GM12878 (cell line): ENCODE data around the gene CREG2. TPM values are rescaled to one million over a fixed set of nuclear protein-coding genes. Genes with fewer than 3 reads are reported as not detected.

ENCODE experiments used
- ATAC-seq: fragments of 200-7000 bp; cut with Tn5 transposase; 3 replicates; pipeline ENCODE4 v1.9.1; 2020; ENCODE audit warnings: mild to moderate bottlenecking, moderate library complexity
- BruUV-seq: library from RNA; stranded (reverse); fragments of 400-500 nt; replicated peaks from 2 replicates; lab custom pipeline; 2021; lab: Mats Ljungman, UMichigan
- CTCF ChIA-PET: fragments of 300-600 bp; sonication (Branson Sonifier 250); formaldehyde crosslinking; extraction: SDS; loops from one replicate; lab custom pipeline; 2021; ENCODE audit warnings: inconsistent platforms; lab: Yijun Ruan, JAX
- POLR2A ChIA-PET: fragments of 350-600 bp; formaldehyde crosslinking; extraction: SDS; loops from one replicate; lab custom pipeline; 2021; ENCODE audit warnings: inconsistent platforms; lab: Charles Lee
- RAD21 ChIA-PET: fragments of 300-600 bp; sonication (Branson Sonifier 250); formaldehyde crosslinking; loops from one replicate; lab custom pipeline; 2023; ENCODE audit warnings: antibody characterized with exemption; ENCODE audit not compliant: unreplicated experiment; lab: Charles Lee
- SMC1A ChIA-PET: fragments of 300-600 bp; sonication (Branson Sonifier 250); formaldehyde crosslinking; loops from one replicate; lab custom pipeline; 2023; ENCODE audit not compliant: unreplicated experiment, uncharacterized antibody; lab: Charles Lee
- DNase-seq: peaks from one replicate; pipeline ENCODE4 v3.0.0-alpha.2; 2011; ENCODE audit warnings: low read depth, low spot score
- FAIRE-seq: peaks from 3 replicates; lab custom pipeline; 2011; peaks lifted over from hg19 to GRCh38; lab: Jason Lieb, UNC
- H2AFZ ChIP-seq: 2 replicates; pipeline ENCODE4 v1.6.0; 2011; ENCODE audit warnings: low read depth, low read length, control low read depth; ENCODE audit not compliant: control insufficient read depth
- H3K27ac ChIP-seq: 2 replicates; pipeline ENCODE4 v1.5.1; 2011; ENCODE audit warnings: control low read depth; ENCODE audit not compliant: control insufficient read depth, insufficient read depth
- H3K27me3 ChIP-seq, 2 experiments: replicated peaks in 1 of 2; 2 replicates each; pipeline versions ENCODE4 v1.6.0 to v1.6.1; 2011; ENCODE audit warnings: low read length in 1 of 2; ENCODE audit not compliant: control insufficient read depth in 2 of 2, insufficient read depth in 2 of 2
- H3K36me3 ChIP-seq, 2 experiments: 2 replicates each; pipeline ENCODE4 v1.5.1; 2011; ENCODE audit warnings: low read length in 1 of 2; ENCODE audit not compliant: control insufficient read depth in 2 of 2, insufficient read depth in 2 of 2
- H3K4me1 ChIP-seq: 2 replicates; pipeline ENCODE4 v1.6.1; 2011; ENCODE audit warnings: mild to moderate bottlenecking, low read length, moderate library complexity, mixed read lengths; ENCODE audit not compliant: control insufficient read depth, insufficient read depth
- H3K4me2 ChIP-seq: 2 replicates; pipeline ENCODE4 v1.6.0; 2011; ENCODE audit warnings: control low read depth; ENCODE audit not compliant: control insufficient read depth, insufficient read depth
- H3K4me3 ChIP-seq: fragments of 200-600 bp; sonication (generic); 2 replicates; pipeline ENCODE4 v1.5.1; 2016
- H3K79me2 ChIP-seq: 2 replicates; pipeline ENCODE4 v1.6.0; 2011; ENCODE audit warnings: low read length; ENCODE audit not compliant: control insufficient read depth, insufficient read depth
- H3K9ac ChIP-seq: 2 replicates; pipeline ENCODE4 v1.8.0; 2011; ENCODE audit warnings: low read length, control low read depth, mixed read lengths; ENCODE audit not compliant: control insufficient read depth, insufficient read depth
- H3K9me3 ChIP-seq: replicated peaks from 3 replicates; pipeline ENCODE4 v1.5.1; 2011; ENCODE audit warnings: mild to moderate bottlenecking, low read length; ENCODE audit not compliant: control insufficient read depth, insufficient read depth
- H4K20me1 ChIP-seq: 2 replicates; pipeline ENCODE4 v1.6.0; 2011; ENCODE audit not compliant: control insufficient read depth, insufficient read depth
- ATF7 ChIP-seq: fragments of 450-650 bp; IDR thresholded peaks from 2 replicates; pipeline ENCODE4 v1.6.1; 2016; ENCODE audit warnings: low read depth, mild to moderate bottlenecking
- ETV6 ChIP-seq, 2 experiments: fragments of 450-650 bp in 1 of 2; IDR thresholded peaks in 1 of 2; conservative IDR thresholded peaks in 1 of 2; 2 replicates each; pipeline ENCODE4 v1.6.1; 2014; ENCODE audit warnings: antibody characterized with exemption in 1 of 2, borderline replicate concordance in 1 of 2, low read depth in 1 of 2, mild to moderate bottlenecking in 1 of 2, moderate library complexity in 1 of 2
- MEF2A ChIP-seq: IDR thresholded peaks from 2 replicates; pipeline ENCODE4 v1.6.1; 2011; ENCODE audit warnings: low read depth, mild to moderate bottlenecking, low read length, moderate library complexity; ENCODE audit not compliant: insufficient read depth
- NFYB ChIP-seq: IDR thresholded peaks from 2 replicates; pipeline ENCODE4 v1.6.1; 2011; ENCODE audit warnings: low read depth, mild to moderate bottlenecking, low read length, improper control_type of control experiment, moderate library complexity; ENCODE audit not compliant: insufficient read depth
- PML ChIP-seq: IDR thresholded peaks from 2 replicates; pipeline ENCODE4 v1.6.1; 2012; ENCODE audit warnings: low read length, inconsistent platforms
- SUPT20H ChIP-seq: IDR thresholded peaks from 2 replicates; pipeline ENCODE4 v1.6.1; 2011; ENCODE audit warnings: low read depth, mild to moderate bottlenecking, low read length, moderate library complexity, borderline replicate concordance; ENCODE audit not compliant: control insufficient read depth
- SUZ12 ChIP-seq: fragments of 200-600 bp; sonication (generic); IDR thresholded peaks from one replicate; pipeline ENCODE4 v1.6.1; 2018; ENCODE audit warnings: antibody characterized with exemption, mild to moderate bottlenecking; ENCODE audit not compliant: unreplicated experiment
- WGBS: methylation state at CpG from one replicate; pipeline ENCODE4 v1.1.6; 2016; ENCODE audit warnings: low lambda C conversion rate; ENCODE audit not compliant: insufficient replicate concordance, insufficient coverage; ENCODE audit errors: missing lambda C conversion rate; 5-methylcytosine and 5-hydroxymethylcytosine counted together
- in situ Hi-C: fragments of 300-500 bp; cut with MboI; formaldehyde crosslinking; loops from 9 replicates; pipeline ENCODE4 v1.14.3; 2018; ENCODE audit warnings: mixed read lengths
- intact Hi-C: fragments of 100-400 bp; cut with micrococcal nuclease; formaldehyde crosslinking; loops from one replicate; pipeline ENCODE4 v1.14.2; 2022; ENCODE audit not compliant: unreplicated experiment
- polyA plus RNA-seq, 11 experiments: library from polyadenylated mRNA; depleted of rRNA in 4 of 11; unstranded in 6 of 11; stranded (reverse) in 5 of 11; fragments of >200 nt; fragmentation: Nextera tagmentation in 4 of 11; fragmentation: Illumina TruSeq in 1 of 11; extraction: Ambion mirVana in 4 of 11; extraction: Trizol in 1 of 11; gene quantifications; 1 replicate in 1 of 11; 2 replicates in 10 of 11; pipeline versions ENCODE4 v1.2.1 to v1.2.3, GENCODE V29; 2011 to 2016; ENCODE audit warnings: inconsistent platforms in 2 of 11, missing spikeins in 2 of 11, low read depth in 1 of 11
- total RNA-seq, 4 experiments: library from RNA; depleted of rRNA in 3 of 4; stranded (reverse); fragments of >200 nt in 3 of 4; fragmentation: Illumina TruSeq in 1 of 4; extraction: Trizol in 1 of 4; gene quantifications; 2 replicates each; pipeline versions ENCODE4 v1.2.1 to v1.2.3, GENCODE V29; 2013 to 2021
- TF ChIP-seq, protein P1 (sequence below): fragments of 450-650 bp; IDR thresholded peaks from 2 replicates; pipeline ENCODE4 v1.6.1; 2014; ENCODE audit warnings: mild to moderate bottlenecking
- TF ChIP-seq, protein P2 (sequence below): fragments of 450-650 bp; formaldehyde crosslinking; IDR thresholded peaks from 2 replicates; pipeline ENCODE4 v1.5.0; 2022; ENCODE audit warnings: mild to moderate bottlenecking, missing genetic modification characterization
- TF ChIP-seq, protein P3 (sequence below): IDR thresholded peaks from 2 replicates; pipeline ENCODE4 v1.6.1; 2012; ENCODE audit warnings: mild to moderate bottlenecking, low read depth, low read length
- TF ChIP-seq, protein P4 (sequence below): fragments of 450-650 bp; IDR thresholded peaks from 2 replicates; pipeline ENCODE4 v1.6.1; 2018; ENCODE audit warnings: mild to moderate bottlenecking, low read depth, moderate library complexity; ENCODE audit not compliant: partially characterized antibody

Gene CREG2
- total and polyA plus RNA-seq, 10 of the 15 experiments (the other 5 are each of a cell fraction or from before 2014, with no cell fraction given), result not detected

DNA sequence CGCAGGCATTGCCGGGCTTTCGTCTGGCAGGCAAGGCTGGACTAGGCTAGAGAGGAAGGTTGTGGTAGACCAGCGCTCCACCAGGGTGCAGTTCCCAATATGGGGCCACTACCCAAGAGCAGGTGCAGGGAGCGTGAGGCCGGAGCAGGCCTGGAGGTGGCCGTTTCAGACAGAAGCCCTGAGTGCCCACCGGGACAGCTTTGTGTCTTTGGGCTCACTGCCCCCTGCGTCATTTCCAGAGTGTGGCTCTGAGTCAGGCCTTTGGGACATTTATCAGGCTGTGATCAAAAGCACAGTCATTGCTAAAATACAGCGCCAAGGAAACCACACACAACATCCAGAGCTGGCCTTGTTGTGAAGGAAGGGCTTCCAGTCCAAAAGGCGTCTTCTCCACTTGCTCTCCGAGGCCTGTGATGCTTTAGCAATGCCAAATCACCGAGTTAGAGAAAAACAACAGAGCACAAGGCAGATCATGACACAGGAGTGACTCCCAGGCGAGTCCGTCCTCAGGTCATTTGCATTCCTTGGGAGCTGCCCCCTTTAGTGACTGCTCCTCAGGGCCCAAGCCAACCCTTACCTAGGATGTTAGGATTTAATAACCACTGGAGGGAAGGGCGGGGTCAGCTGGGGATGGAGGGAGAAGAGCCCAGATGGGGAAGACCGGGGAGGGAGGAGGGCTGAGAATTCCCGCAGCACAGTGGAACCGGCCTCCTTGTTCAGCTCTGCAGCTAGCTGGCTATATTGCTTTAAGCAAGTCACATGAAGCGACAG is 45.3 kb upstream of the CREG2 start:
- intact Hi-C loops, result no loop called here
- H3K4me1 ChIP-seq, result no peaks in the 10 kb centered on the region
- ChIA-PET SMC1A (no interaction called here), POLR2A (no interaction called here), CTCF (interaction anchor here (0.7 kb wide), 1 partner anchor 14 kb away, joined by 3 read pairs; no protein-coding TSS in a partner anchor), RAD21 (no interaction called here)
- no peak overlapping the region for H2AFZ ChIP-seq
- ATAC-seq, result no peak
- no peaks in the 10 kb centered on the region for H4K20me1 ChIP-seq
- H3K27me3 ChIP-seq, result no peaks in the 10 kb centered on the region; a peak in 1 of 4 replicates
- H3K27ac ChIP-seq, result no peak overlapping the region
- no peak for FAIRE-seq
- BruUV-seq, result no TSS peak
- H3K79me2 ChIP-seq, result no peaks in the 10 kb centered on the region
- in situ Hi-C loops, result no loop called here
- no peaks in the 10 kb centered on the region for H3K9me3 ChIP-seq
- no peak overlapping the region for H3K4me2 ChIP-seq
- H3K36me3 ChIP-seq, result no peaks in the 10 kb centered on the region
- 38% methylated on average over 19 of the region's 20 CpGs for WGBS
- no peak overlapping the region for H3K9ac ChIP-seq
- no peak for DNase-seq
- H3K4me3 ChIP-seq, result no peak overlapping the region
- TF ChIP-seq SUZ12, result no peak
- TF ChIP-seq, protein P1, sequence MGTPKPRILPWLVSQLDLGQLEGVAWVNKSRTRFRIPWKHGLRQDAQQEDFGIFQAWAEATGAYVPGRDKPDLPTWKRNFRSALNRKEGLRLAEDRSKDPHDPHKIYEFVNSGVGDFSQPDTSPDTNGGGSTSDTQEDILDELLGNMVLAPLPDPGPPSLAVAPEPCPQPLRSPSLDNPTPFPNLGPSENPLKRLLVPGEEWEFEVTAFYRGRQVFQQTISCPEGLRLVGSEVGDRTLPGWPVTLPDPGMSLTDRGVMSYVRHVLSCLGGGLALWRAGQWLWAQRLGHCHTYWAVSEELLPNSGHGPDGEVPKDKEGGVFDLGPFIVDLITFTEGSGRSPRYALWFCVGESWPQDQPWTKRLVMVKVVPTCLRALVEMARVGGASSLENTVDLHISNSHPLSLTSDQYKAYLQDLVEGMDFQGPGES, result no peak
- no peak for TF ChIP-seq ATF7
- TF ChIP-seq NFYB, result no peak
- TF ChIP-seq, protein P2, sequence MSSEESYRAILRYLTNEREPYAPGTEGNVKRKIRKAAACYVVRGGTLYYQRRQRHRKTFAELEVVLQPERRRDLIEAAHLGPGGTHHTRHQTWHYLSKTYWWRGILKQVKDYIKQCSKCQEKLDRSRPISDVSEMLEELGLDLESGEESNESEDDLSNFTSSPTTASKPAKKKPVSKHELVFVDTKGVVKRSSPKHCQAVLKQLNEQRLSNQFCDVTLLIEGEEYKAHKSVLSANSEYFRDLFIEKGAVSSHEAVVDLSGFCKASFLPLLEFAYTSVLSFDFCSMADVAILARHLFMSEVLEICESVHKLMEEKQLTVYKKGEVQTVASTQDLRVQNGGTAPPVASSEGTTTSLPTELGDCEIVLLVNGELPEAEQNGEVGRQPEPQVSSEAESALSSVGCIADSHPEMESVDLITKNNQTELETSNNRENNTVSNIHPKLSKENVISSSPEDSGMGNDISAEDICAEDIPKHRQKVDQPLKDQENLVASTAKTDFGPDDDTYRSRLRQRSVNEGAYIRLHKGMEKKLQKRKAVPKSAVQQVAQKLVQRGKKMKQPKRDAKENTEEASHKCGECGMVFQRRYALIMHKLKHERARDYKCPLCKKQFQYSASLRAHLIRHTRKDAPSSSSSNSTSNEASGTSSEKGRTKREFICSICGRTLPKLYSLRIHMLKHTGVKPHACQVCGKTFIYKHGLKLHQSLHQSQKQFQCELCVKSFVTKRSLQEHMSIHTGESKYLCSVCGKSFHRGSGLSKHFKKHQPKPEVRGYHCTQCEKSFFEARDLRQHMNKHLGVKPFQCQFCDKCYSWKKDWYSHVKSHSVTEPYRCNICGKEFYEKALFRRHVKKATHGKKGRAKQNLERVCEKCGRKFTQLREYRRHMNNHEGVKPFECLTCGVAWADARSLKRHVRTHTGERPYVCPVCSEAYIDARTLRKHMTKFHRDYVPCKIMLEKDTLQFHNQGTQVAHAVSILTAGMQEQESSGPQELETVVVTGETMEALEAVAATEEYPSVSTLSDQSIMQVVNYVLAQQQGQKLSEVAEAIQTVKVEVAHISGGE (CRISPR knock-in tag), result no peak
- no peak for TF ChIP-seq MEF2A
- no peak for TF ChIP-seq ETV6 (conservative IDR thresholded peaks at IDR 0.05 in 1 of 2, IDR thresholded peaks at IDR 0.05 in 1 of 2; ENCODE audit: borderline replicate concordance in 1 of 2, low read depth in 1 of 2)
- TF ChIP-seq, protein P3, sequence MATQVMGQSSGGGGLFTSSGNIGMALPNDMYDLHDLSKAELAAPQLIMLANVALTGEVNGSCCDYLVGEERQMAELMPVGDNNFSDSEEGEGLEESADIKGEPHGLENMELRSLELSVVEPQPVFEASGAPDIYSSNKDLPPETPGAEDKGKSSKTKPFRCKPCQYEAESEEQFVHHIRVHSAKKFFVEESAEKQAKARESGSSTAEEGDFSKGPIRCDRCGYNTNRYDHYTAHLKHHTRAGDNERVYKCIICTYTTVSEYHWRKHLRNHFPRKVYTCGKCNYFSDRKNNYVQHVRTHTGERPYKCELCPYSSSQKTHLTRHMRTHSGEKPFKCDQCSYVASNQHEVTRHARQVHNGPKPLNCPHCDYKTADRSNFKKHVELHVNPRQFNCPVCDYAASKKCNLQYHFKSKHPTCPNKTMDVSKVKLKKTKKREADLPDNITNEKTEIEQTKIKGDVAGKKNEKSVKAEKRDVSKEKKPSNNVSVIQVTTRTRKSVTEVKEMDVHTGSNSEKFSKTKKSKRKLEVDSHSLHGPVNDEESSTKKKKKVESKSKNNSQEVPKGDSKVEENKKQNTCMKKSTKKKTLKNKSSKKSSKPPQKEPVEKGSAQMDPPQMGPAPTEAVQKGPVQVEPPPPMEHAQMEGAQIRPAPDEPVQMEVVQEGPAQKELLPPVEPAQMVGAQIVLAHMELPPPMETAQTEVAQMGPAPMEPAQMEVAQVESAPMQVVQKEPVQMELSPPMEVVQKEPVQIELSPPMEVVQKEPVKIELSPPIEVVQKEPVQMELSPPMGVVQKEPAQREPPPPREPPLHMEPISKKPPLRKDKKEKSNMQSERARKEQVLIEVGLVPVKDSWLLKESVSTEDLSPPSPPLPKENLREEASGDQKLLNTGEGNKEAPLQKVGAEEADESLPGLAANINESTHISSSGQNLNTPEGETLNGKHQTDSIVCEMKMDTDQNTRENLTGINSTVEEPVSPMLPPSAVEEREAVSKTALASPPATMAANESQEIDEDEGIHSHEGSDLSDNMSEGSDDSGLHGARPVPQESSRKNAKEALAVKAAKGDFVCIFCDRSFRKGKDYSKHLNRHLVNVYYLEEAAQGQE, result no peak
- TF ChIP-seq PML, result no peak
- TF ChIP-seq, protein P4, sequence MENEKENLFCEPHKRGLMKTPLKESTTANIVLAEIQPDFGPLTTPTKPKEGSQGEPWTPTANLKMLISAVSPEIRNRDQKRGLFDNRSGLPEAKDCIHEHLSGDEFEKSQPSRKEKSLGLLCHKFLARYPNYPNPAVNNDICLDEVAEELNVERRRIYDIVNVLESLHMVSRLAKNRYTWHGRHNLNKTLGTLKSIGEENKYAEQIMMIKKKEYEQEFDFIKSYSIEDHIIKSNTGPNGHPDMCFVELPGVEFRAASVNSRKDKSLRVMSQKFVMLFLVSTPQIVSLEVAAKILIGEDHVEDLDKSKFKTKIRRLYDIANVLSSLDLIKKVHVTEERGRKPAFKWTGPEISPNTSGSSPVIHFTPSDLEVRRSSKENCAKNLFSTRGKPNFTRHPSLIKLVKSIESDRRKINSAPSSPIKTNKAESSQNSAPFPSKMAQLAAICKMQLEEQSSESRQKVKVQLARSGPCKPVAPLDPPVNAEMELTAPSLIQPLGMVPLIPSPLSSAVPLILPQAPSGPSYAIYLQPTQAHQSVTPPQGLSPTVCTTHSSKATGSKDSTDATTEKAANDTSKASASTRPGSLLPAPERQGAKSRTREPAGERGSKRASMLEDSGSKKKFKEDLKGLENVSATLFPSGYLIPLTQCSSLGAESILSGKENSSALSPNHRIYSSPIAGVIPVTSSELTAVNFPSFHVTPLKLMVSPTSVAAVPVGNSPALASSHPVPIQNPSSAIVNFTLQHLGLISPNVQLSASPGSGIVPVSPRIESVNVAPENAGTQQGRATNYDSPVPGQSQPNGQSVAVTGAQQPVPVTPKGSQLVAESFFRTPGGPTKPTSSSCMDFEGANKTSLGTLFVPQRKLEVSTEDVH, result no peak
- TF ChIP-seq SUPT20H, result no peak
